ENCODE results near the gene HOXA4.

HOXA4 gene

GRCh38 chr7:27149842-27150567 lies 19.4 kb upstream of the HOXA4 start:
- in situ Hi-C loops (cut with HindIII; ENCODE audit: low sequenced_read_pairs) = loop anchor here (25.0 kb wide), 1 partner anchor 1263 kb away; no protein-coding TSS in a partner anchor

GRCh38 chr7:27148756-27149641 lies 18.4 kb upstream of the HOXA4 start:
- in situ Hi-C loops (cut with HindIII; ENCODE audit: low sequenced_read_pairs) = no loop called here

- in situ Hi-C loops (cut with HindIII; ENCODE audit: low sequenced_read_pairs) = no loop called here
Measured at GRCh38 chr7:27148031-27148755, 17.6 kb upstream of the HOXA4 start.

- in situ Hi-C loops (cut with HindIII; ENCODE audit: low sequenced_read_pairs) = no loop called here
Measured at GRCh38 chr7:27147199-27148030, 16.9 kb upstream of the HOXA4 start, which contains the start of gene HOXA6. TSS of gene HOXA6 (minus strand) at chr7:27147774. CDS start at chr7:27147749, 25 bp downstream.

GRCh38 chr7:27146491-27147198 lies 16.1 kb upstream of the HOXA4 start:
- in situ Hi-C loops (cut with HindIII; ENCODE audit: low sequenced_read_pairs) = no loop called here

GRCh38 chr7:27145914-27146412 lies 15.4 kb upstream of the HOXA4 start:
- in situ Hi-C loops (cut with HindIII; ENCODE audit: low sequenced_read_pairs) = no loop called here

GRCh38 chr7:27145165-27145913 lies 14.8 kb upstream of the HOXA4 start:
- in situ Hi-C loops (cut with HindIII; ENCODE audit: low sequenced_read_pairs) = no loop called here

- in situ Hi-C loops (cut with HindIII; ENCODE audit: low sequenced_read_pairs) = no loop called here
Measured at GRCh38 chr7:27144781-27145164, 14.2 kb upstream of the HOXA4 start.

GRCh38 chr7:27143950-27144780 lies 13.6 kb upstream of the HOXA4 start:
- in situ Hi-C loops (cut with HindIII; ENCODE audit: low sequenced_read_pairs) = no loop called here

GRCh38 chr7:27143023-27143949 lies 12.7 kb upstream of the HOXA4 start, which contains the start of gene HOXA5:
TSS of gene HOXA5 (minus strand) at chr7:27143681. CDS start at chr7:27143607, 74 bp downstream.
- in situ Hi-C loops (cut with HindIII; ENCODE audit: low sequenced_read_pairs) = no loop called here

- in situ Hi-C loops (cut with HindIII; ENCODE audit: low sequenced_read_pairs) = no loop called here
Measured at GRCh38 chr7:27142580-27143022, 12.0 kb upstream of the HOXA4 start.

GRCh38 chr7:27141923-27142579 lies 11.5 kb upstream of the HOXA4 start:
- in situ Hi-C loops (cut with HindIII; ENCODE audit: low sequenced_read_pairs) = no loop called here

- in situ Hi-C loops (cut with HindIII; ENCODE audit: low sequenced_read_pairs) = no loop called here
Measured at GRCh38 chr7:27141137-27141922, 10.8 kb upstream of the HOXA4 start.

GRCh38 chr7:27140126-27140857 lies 9.7 kb upstream of the HOXA4 start:
- in situ Hi-C loops (cut with HindIII; ENCODE audit: low sequenced_read_pairs) = no loop called here
